Activated naive CD4-positive, alpha-beta T cell treated with anti-CD3 and anti-CD28 coated beads for 36 hours (primary cell): Measurements from ENCODE around the gene LIX1. TPM values are rescaled to one million over a fixed set of nuclear protein-coding genes. Genes with fewer than 3 reads are reported as not detected.

Experiments used
- CTCF ChIA-PET: fragments of 350-600 bp; sonication (Branson Sonifier 250); formaldehyde crosslinking; loops from one replicate; lab custom pipeline; 2021; ENCODE audit warnings: antibody characterized with exemption; lab: Charles Lee
- DNase-seq: peaks from one replicate; pipeline ENCODE4 v3.0.0-alpha.2; 2020
- H3K27ac Mint-ChIP-seq: one replicate; pipeline ENCODE4 v1.8.0; 2021; ENCODE audit warnings: mild to moderate bottlenecking, mixed read lengths
- H3K27me3 Mint-ChIP-seq: one replicate; pipeline ENCODE4 v1.8.0; 2021; ENCODE audit warnings: low read depth, mixed read lengths
- H3K36me3 Mint-ChIP-seq: one replicate; pipeline ENCODE4 v1.8.0; 2021; ENCODE audit warnings: low read depth, mixed read lengths
- H3K4me1 Mint-ChIP-seq: one replicate; pipeline ENCODE4 v1.8.0; 2021; ENCODE audit warnings: low read depth, mixed read lengths
- H3K4me3 Mint-ChIP-seq: one replicate; pipeline ENCODE4 v1.8.0; 2021; ENCODE audit warnings: mild to moderate bottlenecking, moderate library complexity, mixed read lengths
- H3K9me3 Mint-ChIP-seq: one replicate; pipeline ENCODE4 v1.8.0; 2021; ENCODE audit warnings: mixed read lengths
- intact Hi-C: fragments of 100-400 bp; cut with micrococcal nuclease; formaldehyde crosslinking; loops from one replicate; pipeline ENCODE4 v1.15.1; 2023
- total RNA-seq, 2 experiments: library from RNA; stranded (reverse); gene quantifications; one replicate each; pipeline ENCODE4 v1.2.3, GENCODE V29; 2021

LIX1 gene
- total RNA-seq, 2 experiments from 2014 or later, result not detected

DNA sequence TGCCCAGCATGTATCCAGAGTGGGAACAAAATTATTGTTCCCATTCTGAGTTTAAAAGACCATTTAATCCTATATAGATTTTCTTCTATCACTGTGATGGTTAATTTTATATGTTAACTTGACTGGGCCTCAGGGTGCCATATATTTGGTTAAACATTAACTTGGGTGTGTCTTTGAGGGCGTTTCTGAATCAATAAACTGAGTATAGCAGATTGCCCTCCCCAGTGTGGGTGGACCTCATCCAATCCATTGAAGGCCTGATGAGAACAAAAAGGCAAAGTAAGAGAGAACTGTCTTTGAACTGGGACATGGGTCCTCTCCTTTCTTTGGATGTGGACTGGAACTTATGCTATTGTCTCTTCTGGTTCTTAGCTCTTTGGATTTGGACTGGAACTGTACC is 23.3 kb upstream of the LIX1 start:
- Mint-ChIP-seq H3K4me3 (no peak overlapping the region), H3K27me3 (no peaks in the 10 kb centered on the region), H3K4me1 (peaks cover 22% of the 10 kb centered on the region), H3K36me3 (peaks cover 19% of the 10 kb centered on the region), H3K27ac (peak overlapping the region; percentile 69), H3K9me3 (no peaks in the 10 kb centered on the region)
- DNase-seq, result no peak
- intact Hi-C loops, result loop anchor here (1.0 to 10.0 kb wide), 2 partner anchors 18 to 1301 kb away; partner anchors contain the start of gene RIOK2
- CTCF ChIA-PET, result interaction anchor here (0.8 to 1.5 kb wide), 4 partner anchors 15 to 416 kb away, joined by 3 to 5 read pairs (median 4); no protein-coding TSS in a partner anchor

DNA sequence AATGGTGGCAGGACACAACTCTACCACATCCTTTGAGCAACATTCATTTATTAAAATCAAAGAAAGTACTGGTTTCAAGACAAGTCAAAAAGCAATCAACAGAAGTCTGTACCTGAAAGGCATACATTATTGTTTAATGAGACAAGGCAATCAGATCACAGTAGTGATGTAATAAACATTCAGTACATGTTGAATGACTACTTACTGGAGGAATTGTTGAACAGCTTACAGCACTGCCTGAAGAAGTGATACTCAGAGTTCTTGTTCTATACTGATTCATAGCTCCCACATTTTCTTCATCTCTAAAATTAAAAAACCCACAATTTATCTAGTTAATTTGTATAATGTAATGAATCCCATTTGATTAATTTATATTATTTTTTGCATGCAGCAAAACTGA is 22.4 kb upstream of the LIX1 start:
- Mint-ChIP-seq H3K27ac (peak overlapping the region; percentile 61), H3K4me1 (peaks cover 22% of the 10 kb centered on the region), H3K27me3 (no peaks in the 10 kb centered on the region), H3K9me3 (no peaks in the 10 kb centered on the region), H3K36me3 (peaks cover 23% of the 10 kb centered on the region), H3K4me3 (no peak overlapping the region)
- no peak for DNase-seq
- CTCF ChIA-PET, result interaction anchor here (0.7 to 4.9 kb wide), 8 partner anchors 11 to 488 kb away, joined by 3 to 85 read pairs (median 4); no protein-coding TSS in a partner anchor
- intact Hi-C loops, result loop anchor here (1.0 to 10.0 kb wide), 2 partner anchors 18 to 1300 kb away; partner anchors contain the start of gene RIOK2

DNA sequence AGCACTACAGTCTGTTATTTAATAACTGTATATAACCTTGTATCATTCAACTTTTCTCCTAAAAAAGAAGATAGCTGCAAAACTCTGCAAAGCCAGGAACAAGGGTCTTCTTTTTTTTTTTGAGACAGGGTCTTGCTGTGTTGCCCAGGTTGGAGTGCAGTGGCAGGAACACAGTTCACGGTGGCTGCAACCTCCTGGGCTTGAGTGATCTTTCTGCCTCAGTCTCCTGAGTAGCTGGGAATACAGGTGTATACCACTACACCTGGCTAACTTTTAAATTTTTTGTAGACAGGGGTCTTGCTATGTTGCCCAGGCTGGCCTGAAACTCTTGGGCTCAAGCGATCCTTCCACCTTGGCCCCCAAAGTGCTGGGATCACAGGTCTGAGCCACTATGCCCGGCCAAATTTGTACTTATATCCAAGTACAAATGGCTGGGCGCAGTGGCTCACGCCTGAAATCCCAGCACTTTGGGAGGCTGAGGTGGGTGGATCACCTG is 21.4 kb upstream of the LIX1 start:
- peaks cover 22% of the 10 kb centered on the region for H3K4me1 Mint-ChIP-seq
- H3K4me3 Mint-ChIP-seq, result no peak overlapping the region
- H3K36me3 Mint-ChIP-seq, result peaks cover 28% of the 10 kb centered on the region
- CTCF ChIA-PET, result interaction anchor here (0.7 to 4.9 kb wide), 10 partner anchors 12 to 550 kb away, joined by 3 to 85 read pairs (median 4); no protein-coding TSS in a partner anchor
- no peak for DNase-seq
- no peak overlapping the region for H3K27ac Mint-ChIP-seq
- intact Hi-C loops, result loop anchor here (1.0 to 10.0 kb wide), 5 partner anchors 268 to 1299 kb away; partner anchors contain the start of gene CAST
- no peaks in the 10 kb centered on the region for H3K27me3 Mint-ChIP-seq
- H3K9me3 Mint-ChIP-seq, result no peaks in the 10 kb centered on the region

DNA sequence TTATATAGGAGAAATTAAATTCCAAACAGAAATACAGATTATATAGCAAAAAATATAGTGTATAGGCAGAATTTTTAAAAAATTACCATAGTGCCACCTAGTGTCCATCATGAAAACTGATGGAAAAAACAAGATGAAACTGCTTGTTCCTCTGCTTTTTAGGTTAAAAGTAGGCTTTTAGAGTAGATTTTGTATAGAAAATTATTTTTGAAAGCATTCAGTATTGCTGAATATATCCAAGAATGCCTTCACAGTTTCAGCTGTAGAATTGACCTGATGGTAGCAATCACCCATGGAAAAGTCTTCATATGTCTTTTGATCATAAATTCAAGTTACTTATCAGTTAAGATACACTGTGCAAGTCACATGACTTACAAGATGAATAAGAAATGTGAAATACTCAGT is 21.0 kb upstream of the LIX1 start:
- peaks cover 22% of the 10 kb centered on the region for H3K4me1 Mint-ChIP-seq
- no peak overlapping the region for H3K4me3 Mint-ChIP-seq
- no peaks in the 10 kb centered on the region for H3K27me3 Mint-ChIP-seq
- DNase-seq, result no peak
- H3K9me3 Mint-ChIP-seq, result peaks cover 5% of the 10 kb centered on the region
- H3K36me3 Mint-ChIP-seq, result peaks cover 32% of the 10 kb centered on the region
- intact Hi-C loops, result loop anchor here (1.0 to 10.0 kb wide), 5 partner anchors 267 to 1299 kb away; partner anchors contain the start of gene CAST
- CTCF ChIA-PET, result interaction anchor here (0.7 to 4.9 kb wide), 13 partner anchors 12 to 411 kb away, joined by 3 to 85 read pairs (median 4); partner anchors contain the start of gene ERAP2
- H3K27ac Mint-ChIP-seq, result peak overlapping the region; percentile 41

DNA sequence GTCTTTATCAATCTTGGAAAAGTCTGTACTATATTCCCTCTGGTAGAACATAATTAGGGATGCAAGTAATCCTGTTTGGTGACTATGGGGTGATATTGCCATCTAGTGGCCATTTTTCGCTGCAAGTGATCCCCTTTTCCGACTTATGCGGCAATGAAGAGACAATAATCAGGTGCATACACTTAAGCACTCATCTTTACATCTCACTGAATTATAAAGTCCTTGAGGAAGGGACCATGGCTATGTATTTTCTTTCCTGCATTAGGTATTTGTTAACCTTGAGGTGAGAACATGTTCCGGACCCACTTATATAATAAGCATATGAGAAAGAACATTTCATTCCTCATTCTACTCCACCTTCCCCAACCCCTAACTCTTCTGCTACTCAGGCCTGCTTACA is 19.6 kb upstream of the LIX1 start:
- peaks cover 17% of the 10 kb centered on the region for H3K9me3 Mint-ChIP-seq
- DNase-seq, result peak; percentile 76

DNA sequence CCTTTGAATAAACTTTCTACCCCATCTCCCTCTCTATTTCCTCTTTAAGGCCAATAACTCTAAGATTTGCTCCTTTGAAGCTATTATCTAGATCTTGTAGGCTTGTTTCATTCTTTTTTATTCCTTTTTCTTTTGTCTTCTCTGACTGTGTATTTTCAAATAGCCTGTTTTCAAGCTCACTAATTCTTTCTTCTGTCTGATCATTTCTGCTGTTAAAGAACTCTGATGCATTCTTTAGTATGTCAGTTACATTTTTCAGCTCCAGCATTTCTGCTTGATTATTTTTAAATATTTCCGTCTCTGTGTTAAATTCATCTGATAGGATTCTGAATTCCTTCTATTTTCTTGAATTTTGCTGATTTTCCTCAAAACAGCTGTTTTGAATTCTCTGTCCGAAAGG is 15.3 kb upstream of the LIX1 start:
- Mint-ChIP-seq H3K27me3 (no peaks in the 10 kb centered on the region), H3K4me1 (peaks cover 3% of the 10 kb centered on the region), H3K9me3 (peaks cover 20% of the 10 kb centered on the region), H3K27ac (no peak overlapping the region), H3K4me3 (no peak overlapping the region), H3K36me3 (peaks cover 30% of the 10 kb centered on the region)
- DNase-seq, result no peak
- intact Hi-C loops, result no loop called here
- CTCF ChIA-PET, result interaction anchor here (0.6 to 1.2 kb wide), 3 partner anchors 75 to 540 kb away, joined by 3 to 4 read pairs (median 3); no protein-coding TSS in a partner anchor

More for the DNA sequence above, 19.6 kb upstream of the LIX1 start:
- H3K36me3 Mint-ChIP-seq, result peaks cover 37% of the 10 kb centered on the region
- no peaks in the 10 kb centered on the region for H3K27me3 Mint-ChIP-seq
- peaks cover 17% of the 10 kb centered on the region for H3K4me1 Mint-ChIP-seq
- H3K4me3 Mint-ChIP-seq, result no peak overlapping the region
- no peak overlapping the region for H3K27ac Mint-ChIP-seq
- CTCF ChIA-PET, result interaction anchor here (0.6 to 4.9 kb wide), 64 partner anchors 8 to 708 kb away, joined by 3 to 85 read pairs (median 4); partner anchors contain the start of genes ERAP1, ERAP2 and LIX1
- intact Hi-C loops, result loop anchor here (1.0 to 10.0 kb wide), 7 partner anchors 116 to 1297 kb away; partner anchors contain the start of gene CAST

DNA sequence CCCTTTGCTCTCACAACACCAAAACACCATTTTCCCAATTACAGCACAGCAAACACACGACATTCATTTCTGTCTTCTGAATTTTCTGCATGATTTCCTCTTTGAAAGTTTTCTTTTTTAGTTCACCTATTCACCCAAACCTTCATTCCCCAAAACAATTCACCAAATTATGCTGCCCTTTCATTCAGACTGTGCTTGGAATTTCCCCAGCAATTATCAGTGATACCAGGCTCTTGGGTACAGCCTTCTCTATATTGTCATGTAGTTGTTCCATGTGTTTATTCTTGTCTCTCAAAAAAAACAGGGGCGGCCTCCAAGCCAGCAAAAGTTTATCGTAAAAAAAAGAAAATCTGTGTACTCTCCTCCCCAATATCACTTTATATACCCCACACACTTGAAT is 9.0 kb upstream of the LIX1 start:
- Mint-ChIP-seq H3K4me3 (no peak overlapping the region), H3K27ac (no peak overlapping the region), H3K27me3 (no peaks in the 10 kb centered on the region), H3K9me3 (no peaks in the 10 kb centered on the region), H3K4me1 (no peaks in the 10 kb centered on the region), H3K36me3 (no peaks in the 10 kb centered on the region)
- no peak for DNase-seq
- CTCF ChIA-PET, result interaction anchor here (0.7 to 1.3 kb wide), 3 partner anchors 8 to 33 kb away, joined by 3 to 5 read pairs (median 3); partner anchors contain the start of gene LIX1
- intact Hi-C loops, result no loop called here

DNA sequence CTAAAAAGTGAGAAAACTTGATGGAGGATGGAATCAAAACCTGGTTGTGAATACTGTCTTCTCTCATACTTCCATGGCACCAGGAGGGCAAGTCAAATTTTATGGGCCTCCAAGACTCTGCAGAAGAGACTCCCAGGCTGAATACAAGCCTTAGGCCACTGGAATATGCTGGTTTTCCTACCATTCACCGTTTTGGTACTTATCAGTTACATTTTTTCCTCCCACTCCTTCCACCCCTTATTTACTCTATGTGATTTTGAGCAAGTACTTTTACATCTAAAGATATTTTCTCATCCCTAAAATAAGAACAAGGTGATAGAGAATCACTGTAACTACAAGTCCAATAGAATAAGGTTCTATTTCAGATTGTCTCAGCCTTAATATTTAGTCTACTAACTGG is 8.0 kb upstream of the LIX1 start:
- H3K4me3 Mint-ChIP-seq, result no peak overlapping the region

DNA sequence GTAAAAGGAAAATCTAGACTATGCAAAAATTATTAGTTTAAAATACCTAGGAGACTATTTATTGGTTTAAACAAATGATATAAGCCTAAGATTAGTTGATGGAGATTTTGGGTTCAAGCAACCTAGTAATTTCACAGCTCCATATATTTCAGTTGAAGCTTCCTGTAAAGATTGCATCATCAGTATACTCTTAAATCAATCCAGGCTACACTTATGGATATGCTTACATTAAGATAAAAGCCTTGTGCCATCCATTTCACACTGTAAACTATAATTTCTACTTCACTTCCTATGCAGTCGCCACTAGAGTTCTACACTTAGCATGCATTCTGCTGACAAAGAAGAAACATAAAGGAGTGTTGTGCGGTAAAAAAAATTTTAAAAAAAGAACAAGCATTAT is 7.3 kb upstream of the LIX1 start:
- Mint-ChIP-seq H3K9me3 (no peaks in the 10 kb centered on the region), H3K27ac (no peak overlapping the region), H3K36me3 (no peaks in the 10 kb centered on the region), H3K4me1 (no peaks in the 10 kb centered on the region), H3K27me3 (no peaks in the 10 kb centered on the region), H3K4me3 (no peak overlapping the region)
- CTCF ChIA-PET, result interaction anchor here (3.0 kb wide), 1 partner anchor 13 kb away, joined by 30 read pairs; no protein-coding TSS in a partner anchor
- intact Hi-C loops, result no loop called here
- DNase-seq, result no peak

More for the DNA sequence above, 8.0 kb upstream of the LIX1 start:
- CTCF ChIA-PET, result interaction anchor here (1.0 to 3.0 kb wide), 3 partner anchors 8 to 32 kb away, joined by 3 to 30 read pairs (median 3); partner anchors contain the start of gene LIX1
- Mint-ChIP-seq H3K27me3 (no peaks in the 10 kb centered on the region), H3K36me3 (no peaks in the 10 kb centered on the region), H3K4me1 (no peaks in the 10 kb centered on the region), H3K27ac (no peak overlapping the region), H3K9me3 (no peaks in the 10 kb centered on the region)
- no peak for DNase-seq
- intact Hi-C loops, result no loop called here

DNA sequence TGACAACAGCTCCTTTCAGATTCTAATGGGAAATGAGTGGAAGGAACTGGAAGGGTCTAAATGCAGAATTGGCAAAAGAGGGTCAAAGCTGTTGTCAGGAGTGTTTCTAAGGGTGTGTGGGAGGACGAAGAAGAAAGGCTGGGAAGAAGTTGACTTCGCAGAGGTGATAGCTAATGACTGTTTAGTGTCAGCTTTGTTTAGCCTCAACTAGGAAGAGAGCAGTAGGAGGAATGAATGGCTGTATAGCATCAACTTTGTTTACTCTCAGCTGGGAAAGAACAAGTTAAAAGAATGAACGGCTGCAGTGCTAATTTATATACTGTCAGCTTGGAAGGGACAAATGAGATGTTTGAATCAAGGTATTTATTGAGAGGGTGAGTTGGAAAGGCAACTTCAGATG is 5.9 kb upstream of the LIX1 start:
- intact Hi-C loops, result no loop called here
- CTCF ChIA-PET, result interaction anchor here (3.0 kb wide), 1 partner anchor 14 kb away, joined by 30 read pairs; no protein-coding TSS in a partner anchor
- no peak for DNase-seq
- Mint-ChIP-seq H3K36me3 (no peaks in the 10 kb centered on the region), H3K9me3 (no peaks in the 10 kb centered on the region), H3K27ac (no peak overlapping the region), H3K4me1 (no peaks in the 10 kb centered on the region), H3K27me3 (no peaks in the 10 kb centered on the region), H3K4me3 (no peak overlapping the region)

DNA sequence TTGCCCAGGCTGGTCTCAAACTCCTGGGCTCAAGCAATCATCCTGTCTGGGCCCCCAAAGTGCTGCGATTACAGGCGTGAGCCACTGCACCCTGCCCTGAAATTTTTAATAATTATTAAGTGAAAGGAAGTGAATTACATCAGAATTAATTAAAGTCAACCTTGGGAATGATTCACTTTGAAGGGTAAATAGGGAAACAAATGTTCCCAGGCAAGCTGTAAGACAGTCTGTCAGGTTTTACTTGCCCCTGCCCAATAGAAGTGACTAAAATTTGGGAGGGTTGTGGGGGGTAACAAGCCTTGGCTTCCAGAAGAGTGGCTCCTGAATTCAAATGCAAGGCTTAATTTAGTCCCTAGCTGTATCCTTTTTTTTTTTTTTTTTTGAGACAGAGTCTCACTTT is 1.3 kb upstream of the LIX1 start:
- intact Hi-C loops, result loop anchor here (5.0 kb wide), 2 partner anchors 96 to 531 kb away; no protein-coding TSS in a partner anchor
- CTCF ChIA-PET, result interaction anchor here (0.6 to 3.2 kb wide), 7 partner anchors 16 to 391 kb away, joined by 3 to 43 read pairs (median 4); no protein-coding TSS in a partner anchor
- Mint-ChIP-seq H3K4me3 (no peak overlapping the region), H3K27ac (no peak overlapping the region), H3K9me3 (no peaks in the 10 kb centered on the region), H3K27me3 (peaks cover 6% of the 10 kb centered on the region), H3K4me1 (no peaks in the 10 kb centered on the region), H3K36me3 (no peaks in the 10 kb centered on the region)
- DNase-seq, result no peak

DNA sequence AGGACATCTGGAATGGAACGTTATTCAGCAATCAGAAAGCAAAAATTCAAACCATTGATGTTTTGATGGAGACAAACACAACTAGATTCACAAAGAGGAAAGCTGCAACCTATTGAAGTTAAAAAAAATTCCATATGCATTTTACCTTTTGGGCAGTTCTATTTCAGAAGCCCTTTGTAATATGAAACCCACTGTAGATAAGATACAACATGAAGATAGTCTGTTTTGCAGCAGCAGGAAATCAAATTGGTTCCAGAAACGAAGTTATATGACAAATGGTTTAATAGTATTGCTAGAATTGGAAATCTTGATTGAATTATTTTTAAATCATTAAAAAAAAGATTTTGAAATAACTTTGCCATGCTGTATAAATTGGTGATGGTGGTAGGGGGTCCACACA is 872 bp downstream of the LIX1 start:
- H3K9me3 Mint-ChIP-seq, result no peaks in the 10 kb centered on the region
- no peak overlapping the region for H3K4me3 Mint-ChIP-seq
- no peak overlapping the region for H3K27ac Mint-ChIP-seq
- H3K36me3 Mint-ChIP-seq, result no peaks in the 10 kb centered on the region
- H3K27me3 Mint-ChIP-seq, result peaks cover 6% of the 10 kb centered on the region
- intact Hi-C loops, result loop anchor here (5.0 kb wide), 2 partner anchors 94 to 529 kb away; no protein-coding TSS in a partner anchor
- no peaks in the 10 kb centered on the region for H3K4me1 Mint-ChIP-seq
- no peak for DNase-seq
- CTCF ChIA-PET, result interaction anchor here (0.5 to 3.2 kb wide), 16 partner anchors 8 to 392 kb away, joined by 3 to 43 read pairs (median 6); no protein-coding TSS in a partner anchor
